DMS153 (cell line): ENCODE results near the gene CNPPD1.
"Not testable (repeated sequence)": the region's sequence is repeated elsewhere in the genome, so short reads cannot be mapped to it uniquely, and the experiment has no call there.

ENCODE experiments used
- DNase-seq: peaks from one replicate; lab custom pipeline; 2025; lab: John Stamatoyannopoulos, UW

Gene CNPPD1

DNA sequence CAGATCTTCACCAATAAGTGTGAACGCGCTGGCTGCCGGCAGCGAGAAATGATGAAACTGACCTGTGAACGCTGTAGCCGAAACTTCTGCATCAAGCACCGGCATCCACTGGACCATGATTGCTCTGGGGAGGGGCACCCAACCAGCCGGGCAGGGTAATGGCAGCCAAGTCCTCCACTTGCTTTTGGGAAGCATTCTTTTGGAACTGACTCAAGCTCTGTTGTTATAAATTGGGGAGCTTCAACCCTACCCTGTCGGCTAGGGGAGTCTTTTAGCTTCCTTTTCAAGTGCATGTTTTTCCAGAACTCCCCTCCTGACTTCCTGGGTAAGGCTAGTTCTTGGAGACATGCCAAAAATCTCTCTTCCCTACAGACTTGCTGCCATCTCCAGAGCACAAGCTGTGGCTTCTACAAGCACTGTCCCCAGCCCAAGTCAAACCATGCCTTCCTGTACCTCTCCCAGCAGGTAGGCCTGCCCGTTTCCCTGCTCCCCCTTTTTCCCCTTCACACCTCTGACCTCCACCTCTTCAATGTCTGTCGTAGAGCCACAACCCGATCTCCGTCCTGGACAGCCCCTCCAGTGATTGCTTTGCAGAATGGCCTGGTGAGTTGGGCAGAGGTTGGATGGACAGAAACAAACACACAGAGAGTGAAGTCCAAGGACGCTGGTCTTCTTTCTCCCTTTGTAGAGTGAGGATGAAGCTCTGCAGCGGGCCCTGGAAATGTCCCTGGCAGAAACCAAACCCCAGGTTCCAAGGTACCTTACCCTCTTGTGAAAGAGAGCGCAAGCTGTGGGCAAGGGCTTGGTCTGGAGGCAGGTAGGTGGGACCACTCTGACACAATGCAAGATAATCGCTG is 31.4 kb upstream of the CNPPD1 start:
- DNase-seq = no peak

DNA sequence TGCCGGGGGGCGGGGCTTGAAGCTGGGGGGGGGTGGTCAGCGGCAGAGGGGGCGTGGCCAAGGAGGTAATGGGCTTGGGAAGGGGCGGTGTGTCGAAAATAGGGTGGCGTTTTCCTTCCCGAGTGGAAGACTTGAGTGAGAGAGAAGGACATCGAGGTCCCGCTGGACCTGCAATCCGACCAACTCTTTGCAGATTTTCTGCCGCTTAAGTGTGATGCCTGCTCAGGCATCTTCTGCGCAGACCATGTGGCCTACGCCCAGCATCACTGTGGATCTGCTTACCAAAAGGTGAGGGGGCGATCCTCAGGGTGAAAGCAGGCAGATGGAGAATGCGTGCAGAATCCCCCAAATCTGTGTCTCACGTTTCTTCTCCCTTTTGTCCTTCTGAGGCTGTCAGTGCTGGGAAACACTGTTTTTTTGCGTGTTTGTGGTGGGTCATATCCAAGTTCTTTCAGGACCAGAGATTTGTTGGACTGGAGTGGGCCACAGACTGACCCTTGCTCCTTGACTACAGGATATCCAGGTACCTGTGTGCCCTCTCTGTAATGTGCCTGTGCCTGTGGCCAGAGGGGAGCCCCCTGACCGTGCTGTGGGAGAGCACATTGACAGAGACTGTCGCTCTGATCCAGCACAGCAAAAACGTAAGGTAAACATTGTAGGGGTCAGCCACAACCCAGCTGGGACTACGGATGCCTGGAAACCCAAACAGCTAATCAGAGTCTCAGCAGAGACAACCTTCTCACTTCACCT is 30.6 kb upstream of the CNPPD1 start:
- DNase-seq = no peak

DNA sequence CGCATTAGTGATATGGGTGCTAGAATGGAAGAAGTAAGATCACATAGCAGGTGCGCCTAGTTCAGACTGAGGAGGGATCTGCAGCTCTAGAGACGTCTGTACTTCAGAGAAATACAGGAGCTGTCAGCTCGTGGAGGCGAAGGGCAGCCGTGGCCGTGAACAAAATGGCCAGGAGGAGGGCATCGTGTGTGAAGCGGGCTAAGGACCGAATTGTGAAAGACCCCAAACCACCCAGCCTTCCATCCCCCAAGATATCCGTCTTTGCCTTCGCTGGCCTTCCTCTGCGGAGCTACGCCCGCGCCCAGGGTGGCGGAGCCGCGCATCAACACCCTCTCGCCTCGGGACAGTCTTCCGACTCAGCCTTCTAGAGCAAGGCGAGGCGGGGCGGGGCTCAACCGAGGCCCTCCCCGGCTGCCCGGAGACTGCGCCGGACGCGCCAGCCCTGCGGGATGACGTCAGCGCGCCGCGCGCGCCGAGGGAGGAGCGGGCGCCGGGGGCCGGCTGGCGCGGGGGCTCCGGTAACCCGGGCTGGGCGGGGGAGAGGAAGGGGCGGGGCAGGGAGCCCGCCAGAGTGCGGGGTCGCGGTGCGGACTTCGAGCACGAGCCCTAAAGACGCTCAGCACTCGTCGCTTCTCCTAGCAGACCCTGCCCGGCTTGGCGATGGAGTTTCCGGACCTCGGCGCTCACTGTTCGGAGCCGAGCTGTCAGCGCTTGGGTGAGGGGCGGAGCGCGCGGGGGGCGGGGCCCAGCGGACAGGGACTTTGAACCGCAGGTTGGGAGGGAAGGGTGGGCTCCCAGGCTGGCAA is 29.8 kb upstream of the CNPPD1 start, which contains the start of gene ZFAND2B:
Gene ZFAND2B, plus strand, starts transcription at position 455 of the 806 bp plus-strand sequence. Its CDS starts 206 bp downstream, at position 661.
- peak; percentile 77 for DNase-seq

DNA sequence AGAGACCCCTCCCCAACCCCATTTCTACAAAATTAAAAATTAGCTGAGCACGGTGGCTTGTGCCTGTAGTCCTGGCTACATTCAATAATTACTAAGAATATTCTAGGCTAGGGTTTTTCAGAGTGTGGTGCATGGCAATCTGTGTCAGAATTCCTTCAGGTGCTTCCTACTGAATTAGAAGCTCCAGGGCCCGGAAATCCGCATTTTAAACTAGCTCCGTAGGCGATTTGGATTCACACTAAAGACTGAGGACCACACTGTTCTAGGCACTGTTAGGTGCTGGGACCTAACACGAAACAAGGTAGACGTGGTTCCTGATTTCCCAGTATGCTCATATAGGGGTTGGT is 29.2 kb upstream of the CNPPD1 start:
- DNase-seq = no peak

DNA sequence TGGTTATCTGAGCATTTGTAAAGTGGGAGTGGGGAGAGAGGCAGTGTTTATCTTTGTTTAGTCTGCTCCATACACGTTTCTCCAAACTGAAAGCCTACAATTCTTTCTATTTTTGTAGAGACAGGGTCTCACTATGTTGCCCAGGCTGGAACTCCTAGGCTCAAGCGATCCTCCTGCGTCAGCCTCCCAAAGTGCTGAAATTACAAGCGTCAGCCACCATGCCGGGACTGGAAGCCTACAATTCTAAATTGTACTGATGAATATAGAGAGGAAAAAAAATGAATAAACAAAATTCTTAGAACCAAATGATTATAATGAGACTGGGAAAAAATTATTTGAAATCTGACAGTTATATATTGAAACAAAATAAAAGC is 28.4 kb upstream of the CNPPD1 start:
- no peak for DNase-seq

DNA sequence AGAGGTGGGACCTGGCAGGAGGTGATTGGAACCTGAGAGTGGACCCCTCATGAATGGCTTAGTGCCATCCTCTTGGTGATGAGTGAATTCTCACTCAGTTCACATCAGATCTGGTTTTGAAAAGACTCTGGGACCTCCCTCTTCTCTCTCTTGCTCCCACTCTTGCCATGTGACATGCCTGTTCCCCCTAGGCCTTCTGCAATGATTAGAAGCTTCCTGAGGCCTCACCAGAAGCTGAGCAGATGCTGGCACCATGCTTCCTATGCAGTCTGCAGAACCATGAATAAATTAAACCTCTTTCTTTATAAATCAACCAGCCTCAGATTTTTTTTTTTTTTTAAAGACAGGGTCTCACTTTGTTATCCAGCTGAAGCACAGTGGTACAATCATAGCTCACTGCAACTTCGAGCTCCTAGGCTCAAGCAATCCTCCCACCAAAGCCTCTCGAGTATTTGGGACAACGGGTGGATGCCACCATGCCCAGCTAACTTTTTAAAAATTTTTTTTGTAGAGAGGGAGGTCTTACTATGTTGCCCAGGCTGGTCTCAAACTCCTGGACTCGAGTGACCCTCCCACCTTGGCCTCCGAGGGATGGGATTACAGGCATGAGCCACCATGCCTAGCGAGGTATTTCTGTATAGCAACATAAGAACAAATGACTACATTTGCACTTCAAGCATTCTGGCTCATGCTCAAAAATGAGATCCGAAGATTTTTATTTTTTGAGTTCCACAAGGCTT is 27.9 kb upstream of the CNPPD1 start:
- DNase-seq = no peak

DNA sequence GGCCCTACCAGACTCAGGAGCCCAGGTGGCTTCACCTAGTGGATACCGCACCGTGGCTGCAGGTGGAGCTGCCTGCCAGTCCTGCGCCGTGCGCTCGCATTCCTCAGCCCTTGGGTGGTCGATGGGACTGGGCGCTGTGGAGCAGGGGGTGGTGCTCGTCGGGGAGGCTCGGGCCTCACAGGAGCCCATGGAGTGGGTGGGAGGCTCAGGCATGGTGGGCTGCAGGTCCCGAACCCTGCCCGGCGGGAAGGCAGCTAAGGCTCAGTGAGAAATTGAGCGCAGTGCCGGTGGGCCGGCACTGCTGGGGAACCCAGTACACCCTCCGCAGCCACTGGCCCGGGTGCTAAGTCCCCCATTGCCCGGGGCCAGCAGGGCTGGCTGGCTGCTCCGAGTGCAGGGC is 24.6 kb upstream of the CNPPD1 start:
- DNase-seq = not testable (repeated sequence)

DNA sequence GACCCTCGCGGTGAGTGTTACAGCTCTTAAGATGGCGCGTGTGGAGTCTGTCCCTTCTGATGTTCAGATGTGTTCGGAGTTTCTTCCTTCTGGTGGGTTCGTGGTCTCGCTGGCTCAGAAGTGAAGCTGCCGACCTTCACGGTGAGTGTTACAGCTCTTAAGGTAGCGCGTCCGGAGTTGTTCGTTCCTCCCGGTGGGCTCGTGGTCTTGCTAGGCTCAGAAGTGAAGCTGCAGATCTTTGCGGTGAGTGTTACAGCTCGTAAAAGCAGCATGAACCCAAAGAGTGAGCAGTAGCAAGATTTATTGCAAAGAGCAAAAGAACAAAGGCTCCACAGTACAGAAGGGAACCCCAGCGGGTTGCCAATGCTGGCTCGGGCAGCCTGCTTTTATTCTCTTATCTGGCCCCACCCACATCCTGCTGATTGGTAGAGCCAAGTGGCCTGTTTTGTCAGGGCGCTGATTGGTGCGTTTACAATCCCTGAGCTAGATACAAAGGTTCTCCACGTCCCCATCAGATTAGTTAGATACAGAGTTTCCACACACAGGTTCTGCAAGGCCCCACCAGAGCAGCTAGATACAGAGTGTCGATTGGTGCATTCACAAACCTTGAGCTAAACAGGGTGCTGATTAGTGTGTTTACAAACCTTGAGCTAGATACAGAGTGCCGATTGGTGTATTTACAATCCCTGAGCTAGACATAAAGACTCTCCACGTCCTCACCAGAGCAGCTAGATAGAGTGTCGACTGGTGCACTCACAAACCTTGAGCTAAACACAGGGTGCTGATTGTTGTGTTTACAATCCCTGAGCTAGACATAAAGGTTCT is 24.0 kb upstream of the CNPPD1 start:
- not testable (repeated sequence) for DNase-seq

DNA sequence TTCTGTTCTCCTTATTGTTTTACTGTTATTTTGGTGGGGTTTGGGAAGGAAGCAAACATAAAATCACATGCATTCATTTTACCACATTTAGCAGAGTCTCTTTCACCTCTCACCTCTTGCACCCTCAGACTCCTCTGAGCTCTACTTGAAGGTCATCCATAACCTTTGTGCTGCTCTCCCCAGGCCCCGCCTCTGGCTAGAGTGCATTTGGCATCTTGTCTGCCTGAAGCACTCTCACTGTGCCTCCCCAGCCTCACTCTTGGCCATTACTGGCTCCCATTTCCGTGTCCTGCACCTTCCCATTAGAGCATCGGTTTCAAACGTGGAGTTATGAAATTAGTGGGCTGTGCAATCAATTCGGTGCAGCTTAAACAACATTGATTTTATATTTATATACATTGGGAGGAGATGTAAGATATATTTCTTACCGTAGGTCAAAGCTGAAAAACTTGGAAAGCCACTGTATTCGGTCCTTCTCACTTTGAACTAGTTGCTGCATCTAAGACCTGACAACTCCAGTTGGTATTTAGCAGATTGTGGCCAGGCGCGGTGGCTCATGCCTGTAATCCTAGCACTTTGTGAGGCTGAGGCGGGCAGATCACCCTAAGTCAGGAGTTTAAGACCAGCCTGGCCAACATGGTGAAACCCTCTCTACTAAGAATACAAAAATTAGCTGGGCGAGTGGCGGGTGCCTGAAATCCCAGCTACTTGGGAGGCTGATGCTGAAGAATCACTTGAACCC is 22.9 kb upstream of the CNPPD1 start:
- DNase-seq = no peak

DNA sequence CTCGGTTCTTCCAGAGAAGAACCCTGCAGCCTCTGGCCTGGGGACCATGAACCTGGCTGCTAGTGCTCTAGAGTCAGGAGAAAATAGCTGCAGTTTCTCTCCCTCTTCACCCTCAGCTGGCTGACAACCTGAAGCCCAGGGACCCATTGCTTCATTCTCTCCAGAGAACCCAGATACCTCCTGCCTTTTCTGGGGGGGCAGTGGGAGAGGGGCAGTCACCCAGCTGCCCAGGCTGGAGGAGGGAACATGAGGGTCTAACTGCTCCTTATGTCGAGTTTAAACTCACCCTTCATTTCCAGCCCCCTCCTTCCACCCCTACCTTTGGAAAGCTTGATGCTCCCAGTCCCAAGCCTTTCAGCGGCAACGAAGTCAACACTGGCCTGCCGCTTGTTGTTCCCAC is 22.2 kb upstream of the CNPPD1 start:
- no peak for DNase-seq

DNA sequence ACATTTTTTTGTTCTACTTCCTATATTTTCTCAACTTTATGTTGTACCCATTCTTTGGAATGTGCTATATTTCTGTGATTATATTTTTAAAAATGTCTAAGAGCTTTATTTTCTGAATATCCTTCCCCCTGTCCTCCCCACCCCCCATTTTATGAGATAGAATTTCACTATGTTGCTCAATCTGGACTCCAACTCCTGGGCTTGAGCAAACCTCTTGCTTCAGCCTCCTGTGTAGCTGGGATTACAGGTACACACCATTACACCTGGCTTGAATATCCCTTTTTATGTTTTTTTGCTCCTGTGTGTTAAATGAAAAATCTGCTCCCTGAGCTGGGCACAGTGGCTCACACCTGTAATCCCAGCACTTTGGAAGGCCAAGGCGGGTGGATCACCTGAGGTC is 20.7 kb upstream of the CNPPD1 start:
- DNase-seq = no peak

DNA sequence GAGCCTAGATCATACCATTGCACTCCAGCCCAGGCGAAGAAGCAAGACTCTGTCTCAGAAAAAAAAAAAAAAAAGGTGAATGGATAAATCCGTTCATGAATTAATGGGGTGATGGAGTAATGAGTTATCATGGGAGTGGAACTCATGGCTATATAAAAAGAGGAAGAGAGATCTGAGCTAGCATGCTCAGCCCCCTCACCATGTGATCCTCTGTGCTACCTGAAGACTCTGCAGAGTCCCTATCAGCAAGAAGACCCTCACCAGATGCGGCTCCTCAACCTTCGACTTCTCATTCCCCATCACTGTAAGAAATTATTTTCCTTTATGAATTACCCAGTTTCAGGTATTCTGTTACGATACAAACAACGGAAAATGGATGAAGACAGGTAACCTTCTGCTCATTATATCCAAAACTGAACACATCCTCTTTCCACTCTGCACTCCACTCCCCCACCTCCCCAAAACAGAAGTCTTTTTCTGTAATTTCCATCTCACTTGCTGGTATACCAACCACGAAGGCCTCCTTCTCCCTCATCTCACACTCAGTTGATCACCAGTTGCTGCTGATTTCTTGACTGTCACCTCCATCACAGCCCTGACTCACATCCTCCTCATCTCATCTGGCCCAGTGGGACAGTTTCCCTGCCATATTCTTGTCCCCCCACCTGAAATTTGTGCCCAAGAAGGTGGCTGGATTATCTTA is 10.2 kb upstream of the CNPPD1 start:
- DNase-seq = no peak

DNA sequence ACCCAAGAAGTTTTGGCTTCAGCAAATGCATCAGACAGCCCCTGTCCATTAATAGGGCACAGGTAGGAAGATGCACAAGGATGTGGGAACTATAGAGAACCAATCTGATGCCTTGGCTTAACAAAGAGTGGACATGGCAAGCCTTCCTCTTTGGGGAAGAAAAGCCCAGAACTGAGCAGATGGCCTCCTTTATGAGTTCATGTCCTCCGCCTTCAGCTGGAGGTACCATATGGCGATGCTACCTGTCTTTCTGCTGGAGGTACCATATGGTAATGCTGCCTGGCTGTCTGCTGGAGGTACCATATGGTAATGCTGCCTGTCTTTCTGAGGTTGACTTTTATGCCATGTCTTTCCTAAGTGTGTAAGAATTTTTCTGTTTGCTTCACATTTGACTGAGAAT is 7.4 kb upstream of the CNPPD1 start:
- DNase-seq = no peak

DNA sequence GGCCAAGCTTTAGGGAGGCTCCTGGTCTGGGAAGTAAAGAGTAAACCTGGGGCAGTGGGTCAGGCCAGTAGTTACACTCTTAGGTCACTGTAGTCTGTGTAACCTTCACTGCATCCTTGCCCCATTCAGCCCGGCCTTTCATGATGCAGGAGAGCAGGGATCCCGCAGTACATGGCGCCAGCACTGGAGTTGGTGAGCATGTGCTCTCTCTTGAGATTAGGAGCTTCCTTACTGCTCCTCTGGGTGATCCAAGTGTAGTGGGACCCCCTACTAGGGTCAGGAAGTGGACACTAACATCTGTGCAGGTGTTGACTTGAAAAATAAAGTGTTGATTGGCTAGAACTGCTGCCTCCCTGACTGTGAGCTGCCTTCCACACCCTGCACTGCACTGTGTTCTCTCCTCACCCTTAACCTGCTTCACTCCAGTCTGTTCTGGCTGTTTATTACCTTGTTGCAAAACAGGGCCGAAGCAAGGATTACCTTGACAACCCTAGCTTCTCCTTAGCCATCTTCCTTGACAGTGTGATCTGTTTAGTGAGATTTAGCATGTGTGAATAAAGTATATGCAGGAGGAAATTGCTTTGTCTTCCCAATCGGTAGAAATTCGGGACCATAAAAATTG is 6.5 kb upstream of the CNPPD1 start:
- no peak for DNase-seq

DNA sequence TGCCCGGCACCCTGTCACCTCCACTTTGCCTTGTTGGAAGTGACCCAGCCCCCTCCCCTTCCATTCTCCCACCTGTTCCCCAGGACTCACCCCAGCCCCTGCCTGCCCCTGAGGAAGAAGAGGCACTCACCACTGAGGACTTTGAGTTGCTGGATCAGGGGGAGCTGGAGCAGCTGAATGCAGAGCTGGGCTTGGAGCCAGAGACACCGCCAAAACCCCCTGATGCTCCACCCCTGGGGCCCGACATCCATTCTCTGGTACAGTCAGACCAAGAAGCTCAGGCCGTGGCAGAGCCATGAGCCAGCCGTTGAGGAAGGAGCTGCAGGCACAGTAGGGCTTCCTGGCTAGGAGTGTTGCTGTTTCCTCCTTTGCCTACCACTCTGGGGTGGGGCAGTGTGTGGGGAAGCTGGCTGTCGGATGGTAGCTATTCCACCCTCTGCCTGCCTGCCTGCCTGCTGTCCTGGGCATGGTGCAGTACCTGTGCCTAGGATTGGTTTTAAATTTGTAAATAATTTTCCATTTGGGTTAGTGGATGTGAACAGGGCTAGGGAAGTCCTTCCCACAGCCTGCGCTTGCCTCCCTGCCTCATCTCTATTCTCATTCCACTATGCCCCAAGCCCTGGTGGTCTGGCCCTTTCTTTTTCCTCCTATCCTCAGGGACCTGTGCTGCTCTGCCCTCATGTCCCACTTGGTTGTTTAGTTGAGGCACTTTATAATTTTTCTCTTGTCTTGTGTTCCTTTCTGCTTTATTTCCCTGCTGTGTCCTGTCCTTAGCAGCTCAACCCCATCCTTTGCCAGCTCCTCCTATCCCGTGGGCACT is 5.8 kb upstream of the CNPPD1 start:
- DNase-seq = no peak

DNA sequence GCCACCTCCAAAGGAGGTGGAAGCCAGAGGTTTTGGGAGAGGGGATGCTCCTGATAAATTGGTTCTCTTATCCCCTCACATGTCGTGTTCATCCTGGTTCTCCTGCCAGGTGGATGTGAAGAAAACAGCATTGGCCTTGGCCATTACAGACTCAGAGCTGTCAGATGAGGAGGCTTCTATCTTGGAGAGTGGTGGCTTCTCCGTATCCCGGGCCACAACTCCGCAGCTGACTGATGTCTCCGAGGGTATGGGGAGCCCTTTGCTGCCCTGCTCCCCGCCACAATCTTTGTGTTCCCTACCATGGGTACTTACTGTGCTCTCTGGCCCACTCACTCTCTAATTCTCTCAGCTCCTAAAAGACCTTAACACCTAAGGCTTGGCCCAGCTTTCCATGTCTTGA is 4.8 kb upstream of the CNPPD1 start:
- no peak for DNase-seq

DNA sequence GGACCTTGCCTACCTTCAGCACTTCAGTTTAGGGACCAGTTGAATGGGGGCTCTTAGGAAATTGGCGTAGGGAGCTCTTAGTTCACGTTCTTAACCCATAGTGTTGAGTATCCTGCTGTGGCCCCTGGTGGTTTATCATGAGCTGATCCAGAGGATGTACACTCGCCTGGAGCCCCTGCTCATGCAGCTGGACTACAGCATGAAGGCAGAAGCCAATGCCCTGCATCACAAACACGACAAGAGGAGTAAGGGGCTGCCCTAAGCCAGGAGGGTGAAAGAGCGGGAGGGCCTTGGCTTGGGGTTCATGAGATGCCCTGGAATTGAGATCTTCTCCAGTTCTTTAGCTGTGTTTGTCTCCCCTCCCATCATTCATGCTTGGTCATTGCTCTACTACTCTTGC is 4.2 kb upstream of the CNPPD1 start:
- DNase-seq = no peak
